ENCODE results near the gene NKX6-1.

DNA sequence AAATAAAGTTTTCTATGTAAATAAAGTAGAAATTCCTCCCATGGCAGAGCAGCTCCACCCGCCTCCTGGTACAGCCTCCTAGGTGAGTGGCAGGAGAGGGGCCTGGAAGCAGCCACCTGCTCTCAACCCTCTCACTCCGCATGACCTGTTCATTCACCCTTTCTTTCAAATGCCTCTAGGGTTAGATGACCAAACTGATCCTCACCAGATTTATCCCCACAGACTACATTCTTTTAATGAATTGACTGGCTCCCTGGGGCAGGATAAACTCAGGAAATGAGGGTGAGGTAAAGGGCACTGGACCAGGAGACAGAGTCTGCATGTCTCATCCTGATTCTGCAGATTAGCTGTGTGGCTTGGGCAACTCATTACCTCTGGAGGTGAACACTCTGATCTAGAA is 32.6 kb upstream of the NKX6-1 start:
- TF ChIP-seq, protein P1, sequence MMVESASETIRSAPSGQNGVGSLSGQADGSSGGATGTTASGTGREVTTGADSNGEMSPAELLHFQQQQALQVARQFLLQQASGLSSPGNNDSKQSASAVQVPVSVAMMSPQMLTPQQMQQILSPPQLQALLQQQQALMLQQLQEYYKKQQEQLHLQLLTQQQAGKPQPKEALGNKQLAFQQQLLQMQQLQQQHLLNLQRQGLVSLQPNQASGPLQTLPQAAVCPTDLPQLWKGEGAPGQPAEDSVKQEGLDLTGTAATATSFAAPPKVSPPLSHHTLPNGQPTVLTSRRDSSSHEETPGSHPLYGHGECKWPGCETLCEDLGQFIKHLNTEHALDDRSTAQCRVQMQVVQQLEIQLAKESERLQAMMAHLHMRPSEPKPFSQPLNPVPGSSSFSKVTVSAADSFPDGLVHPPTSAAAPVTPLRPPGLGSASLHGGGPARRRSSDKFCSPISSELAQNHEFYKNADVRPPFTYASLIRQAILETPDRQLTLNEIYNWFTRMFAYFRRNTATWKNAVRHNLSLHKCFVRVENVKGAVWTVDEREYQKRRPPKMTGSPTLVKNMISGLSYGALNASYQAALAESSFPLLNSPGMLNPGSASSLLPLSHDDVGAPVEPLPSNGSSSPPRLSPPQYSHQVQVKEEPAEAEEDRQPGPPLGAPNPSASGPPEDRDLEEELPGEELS (CRISPR knock-in tag; IDR thresholded peaks at IDR 0.05; ENCODE audit: borderline replicate concordance) = no peak
- no peak for TF ChIP-seq SETDB1 (IDR thresholded peaks at IDR 0.05; ENCODE audit: low read length)
- no peak for TF ChIP-seq ZNF785 (CRISPR knock-in tag; IDR thresholded peaks at IDR 0.05)
- TF ChIP-seq, protein P2, sequence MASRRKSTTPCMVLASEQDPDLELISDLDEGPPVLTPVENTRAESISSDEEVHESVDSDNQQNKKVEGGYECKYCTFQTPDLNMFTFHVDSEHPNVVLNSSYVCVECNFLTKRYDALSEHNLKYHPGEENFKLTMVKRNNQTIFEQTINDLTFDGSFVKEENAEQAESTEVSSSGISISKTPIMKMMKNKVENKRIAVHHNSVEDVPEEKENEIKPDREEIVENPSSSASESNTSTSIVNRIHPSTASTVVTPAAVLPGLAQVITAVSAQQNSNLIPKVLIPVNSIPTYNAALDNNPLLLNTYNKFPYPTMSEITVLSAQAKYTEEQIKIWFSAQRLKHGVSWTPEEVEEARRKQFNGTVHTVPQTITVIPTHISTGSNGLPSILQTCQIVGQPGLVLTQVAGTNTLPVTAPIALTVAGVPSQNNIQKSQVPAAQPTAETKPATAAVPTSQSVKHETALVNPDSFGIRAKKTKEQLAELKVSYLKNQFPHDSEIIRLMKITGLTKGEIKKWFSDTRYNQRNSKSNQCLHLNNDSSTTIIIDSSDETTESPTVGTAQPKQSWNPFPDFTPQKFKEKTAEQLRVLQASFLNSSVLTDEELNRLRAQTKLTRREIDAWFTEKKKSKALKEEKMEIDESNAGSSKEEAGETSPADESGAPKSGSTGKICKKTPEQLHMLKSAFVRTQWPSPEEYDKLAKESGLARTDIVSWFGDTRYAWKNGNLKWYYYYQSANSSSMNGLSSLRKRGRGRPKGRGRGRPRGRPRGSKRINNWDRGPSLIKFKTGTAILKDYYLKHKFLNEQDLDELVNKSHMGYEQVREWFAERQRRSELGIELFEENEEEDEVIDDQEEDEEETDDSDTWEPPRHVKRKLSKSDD (conservative IDR thresholded peaks at IDR 0.05; ENCODE audit: low read length) = no peak
- TF ChIP-seq, protein P3, sequence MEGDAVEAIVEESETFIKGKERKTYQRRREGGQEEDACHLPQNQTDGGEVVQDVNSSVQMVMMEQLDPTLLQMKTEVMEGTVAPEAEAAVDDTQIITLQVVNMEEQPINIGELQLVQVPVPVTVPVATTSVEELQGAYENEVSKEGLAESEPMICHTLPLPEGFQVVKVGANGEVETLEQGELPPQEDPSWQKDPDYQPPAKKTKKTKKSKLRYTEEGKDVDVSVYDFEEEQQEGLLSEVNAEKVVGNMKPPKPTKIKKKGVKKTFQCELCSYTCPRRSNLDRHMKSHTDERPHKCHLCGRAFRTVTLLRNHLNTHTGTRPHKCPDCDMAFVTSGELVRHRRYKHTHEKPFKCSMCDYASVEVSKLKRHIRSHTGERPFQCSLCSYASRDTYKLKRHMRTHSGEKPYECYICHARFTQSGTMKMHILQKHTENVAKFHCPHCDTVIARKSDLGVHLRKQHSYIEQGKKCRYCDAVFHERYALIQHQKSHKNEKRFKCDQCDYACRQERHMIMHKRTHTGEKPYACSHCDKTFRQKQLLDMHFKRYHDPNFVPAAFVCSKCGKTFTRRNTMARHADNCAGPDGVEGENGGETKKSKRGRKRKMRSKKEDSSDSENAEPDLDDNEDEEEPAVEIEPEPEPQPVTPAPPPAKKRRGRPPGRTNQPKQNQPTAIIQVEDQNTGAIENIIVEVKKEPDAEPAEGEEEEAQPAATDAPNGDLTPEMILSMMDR (IDR thresholded peaks at IDR 0.05 in 2 of 3, conservative IDR thresholded peaks at IDR 0.05 in 1 of 3; ENCODE audit: insufficient read depth in 2 of 3, low read depth in 1 of 3, low read length in 3 of 3) = no peak
- TF ChIP-seq ZSCAN29 (IDR thresholded peaks at IDR 0.05) = no peak
- TF ChIP-seq ZNF239 (CRISPR knock-in tag; IDR thresholded peaks at IDR 0.05) = no peak
- no peak for TF ChIP-seq TARDBP (IDR thresholded peaks at IDR 0.05)
- TF ChIP-seq POLR2B (IDR thresholded peaks at IDR 0.05; ENCODE audit: low read depth, partially characterized antibody) = no peak
- TF ChIP-seq MAFF (IDR thresholded peaks at IDR 0.05; ENCODE audit: low read length) = no peak
- TF ChIP-seq, protein P4, sequence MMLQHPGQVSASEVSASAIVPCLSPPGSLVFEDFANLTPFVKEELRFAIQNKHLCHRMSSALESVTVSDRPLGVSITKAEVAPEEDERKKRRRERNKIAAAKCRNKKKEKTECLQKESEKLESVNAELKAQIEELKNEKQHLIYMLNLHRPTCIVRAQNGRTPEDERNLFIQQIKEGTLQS (IDR thresholded peaks at IDR 0.05) = no peak
- TF ChIP-seq, protein P4 (CRISPR knock-in tag; conservative IDR thresholded peaks at IDR 0.05) = no peak
